DND-41 (cell line): Measurements from ENCODE around the gene SNRPF.

ENCODE experiments used
- ATAC-seq: fragments of 200-7000 bp; cut with Tn5 transposase; 3 replicates; pipeline ENCODE4 v1.9.1; 2021; ENCODE audit warnings: low read depth; ENCODE audit not compliant: insufficient read depth
- DNase-seq: peaks from one replicate; pipeline ENCODE4 v3.0.0-alpha.2; 2020
- H2AFZ ChIP-seq: 2 replicates; pipeline ENCODE4 v1.6.0; 2012; ENCODE audit warnings: low read depth, low read length
- H3K27ac ChIP-seq: 2 replicates; pipeline ENCODE4 v1.5.1; 2012; ENCODE audit warnings: low read length, inconsistent platforms
- H3K27me3 ChIP-seq: fragments of 200-600 bp; sonication (generic); 2 replicates; pipeline ENCODE4 v1.6.0; 2012; ENCODE audit warnings: low read length, mild to moderate bottlenecking, inconsistent platforms; ENCODE audit not compliant: insufficient read depth, poor library complexity
- H3K36me3 ChIP-seq: 2 replicates; pipeline ENCODE4 v1.5.1; 2012; ENCODE audit warnings: low read length, inconsistent platforms; ENCODE audit not compliant: insufficient read depth
- H3K4me1 ChIP-seq: 2 replicates; pipeline ENCODE4 v1.5.1; 2012; ENCODE audit warnings: mild to moderate bottlenecking, low read length; ENCODE audit not compliant: insufficient read depth
- H3K4me2 ChIP-seq: 2 replicates; pipeline ENCODE4 v1.6.0; 2012; ENCODE audit warnings: mild to moderate bottlenecking, moderate library complexity, low read length, inconsistent platforms; ENCODE audit not compliant: insufficient read depth
- H3K4me3 ChIP-seq, 2 experiments: fragments of 200-600 bp in 1 of 2; shearing (Covaris generic) in 1 of 2; 2 replicates each; pipeline ENCODE4 v1.5.1; 2012 to 2016; ENCODE audit warnings: inconsistent platforms in 2 of 2, low read length in 2 of 2, mild to moderate bottlenecking in 2 of 2, low read depth in 1 of 2, moderate library complexity in 1 of 2
- H3K79me2 ChIP-seq: 2 replicates; pipeline ENCODE4 v1.6.0; 2012; ENCODE audit warnings: low read length, inconsistent platforms; ENCODE audit not compliant: insufficient read depth
- H3K9ac ChIP-seq: 2 replicates; pipeline ENCODE4 v1.6.0; 2012; ENCODE audit warnings: low read depth, mild to moderate bottlenecking, inconsistent platforms, low read length, moderate library complexity
- H3K9me3 ChIP-seq: 2 replicates; pipeline ENCODE4 v1.5.1; 2012; ENCODE audit warnings: low read length, moderate library complexity, mild to moderate bottlenecking, inconsistent platforms; ENCODE audit not compliant: insufficient read depth, severe bottlenecking
- H4K20me1 ChIP-seq: 2 replicates; pipeline ENCODE4 v1.6.0; 2012; ENCODE audit warnings: low read length; ENCODE audit not compliant: insufficient read depth
- EZH2 ChIP-seq: IDR thresholded peaks from 3 replicates; pipeline ENCODE4 v1.6.1; 2012; ENCODE audit warnings: borderline replicate concordance, low read depth, mild to moderate bottlenecking, moderate library complexity, low read length, inconsistent platforms; ENCODE audit not compliant: severe bottlenecking
- TF ChIP-seq, protein P1 (sequence below): IDR thresholded peaks from 2 replicates; pipeline ENCODE4 v1.5.1; 2012; ENCODE audit warnings: borderline replicate concordance, low read length, moderate library complexity, mild to moderate bottlenecking; ENCODE audit not compliant: poor library complexity, severe bottlenecking; ENCODE audit errors: extremely low read depth

The SNRPF gene

DNA sequence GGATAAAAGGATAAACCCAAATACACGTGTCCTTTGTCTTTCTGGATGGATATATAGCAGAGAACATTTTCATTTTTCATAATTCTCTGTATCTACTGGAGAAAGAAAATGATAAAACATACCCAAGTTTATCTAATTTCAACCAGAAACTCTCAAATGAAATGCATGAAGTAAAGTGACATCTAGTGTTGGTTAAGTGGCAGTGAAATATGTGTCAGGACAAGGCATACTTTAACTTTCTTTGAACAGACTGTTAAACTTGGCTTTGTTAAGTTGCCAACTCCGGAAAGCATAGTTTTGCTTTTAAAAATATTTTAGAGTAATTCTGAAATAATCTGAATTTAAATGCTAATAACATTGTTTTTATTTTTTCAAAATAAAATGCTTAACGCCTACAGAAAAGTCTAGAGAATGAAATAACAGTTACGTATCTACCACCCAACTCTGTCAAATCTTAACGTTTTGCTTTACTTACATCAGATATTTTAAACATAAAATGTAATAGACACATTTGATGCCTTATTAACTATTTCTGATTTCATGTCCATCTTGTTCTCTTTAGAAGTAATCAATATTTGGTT is 43.0 kb upstream of the SNRPF start:
- H3K79me2 ChIP-seq, result no peaks in the 10 kb centered on the region
- DNase-seq, result no peak
- H3K4me1 ChIP-seq, result no peaks in the 10 kb centered on the region
- H3K27ac ChIP-seq, result no peak overlapping the region
- H3K9me3 ChIP-seq, result no peaks in the 10 kb centered on the region
- no peak overlapping the region for H2AFZ ChIP-seq
- no peak for TF ChIP-seq EZH2
- TF ChIP-seq, protein P1, sequence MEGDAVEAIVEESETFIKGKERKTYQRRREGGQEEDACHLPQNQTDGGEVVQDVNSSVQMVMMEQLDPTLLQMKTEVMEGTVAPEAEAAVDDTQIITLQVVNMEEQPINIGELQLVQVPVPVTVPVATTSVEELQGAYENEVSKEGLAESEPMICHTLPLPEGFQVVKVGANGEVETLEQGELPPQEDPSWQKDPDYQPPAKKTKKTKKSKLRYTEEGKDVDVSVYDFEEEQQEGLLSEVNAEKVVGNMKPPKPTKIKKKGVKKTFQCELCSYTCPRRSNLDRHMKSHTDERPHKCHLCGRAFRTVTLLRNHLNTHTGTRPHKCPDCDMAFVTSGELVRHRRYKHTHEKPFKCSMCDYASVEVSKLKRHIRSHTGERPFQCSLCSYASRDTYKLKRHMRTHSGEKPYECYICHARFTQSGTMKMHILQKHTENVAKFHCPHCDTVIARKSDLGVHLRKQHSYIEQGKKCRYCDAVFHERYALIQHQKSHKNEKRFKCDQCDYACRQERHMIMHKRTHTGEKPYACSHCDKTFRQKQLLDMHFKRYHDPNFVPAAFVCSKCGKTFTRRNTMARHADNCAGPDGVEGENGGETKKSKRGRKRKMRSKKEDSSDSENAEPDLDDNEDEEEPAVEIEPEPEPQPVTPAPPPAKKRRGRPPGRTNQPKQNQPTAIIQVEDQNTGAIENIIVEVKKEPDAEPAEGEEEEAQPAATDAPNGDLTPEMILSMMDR, result peak; percentile 79
- no peak overlapping the region for H3K4me2 ChIP-seq
- peaks cover 3% of the 10 kb centered on the region for H3K27me3 ChIP-seq
- no peak overlapping the region for H3K4me3 ChIP-seq
- no peak overlapping the region for H3K9ac ChIP-seq
- no peaks in the 10 kb centered on the region for H3K36me3 ChIP-seq
- H4K20me1 ChIP-seq, result no peaks in the 10 kb centered on the region
- peak; percentile 52; the same call in 1 of the 3 replicates for ATAC-seq

DNA sequence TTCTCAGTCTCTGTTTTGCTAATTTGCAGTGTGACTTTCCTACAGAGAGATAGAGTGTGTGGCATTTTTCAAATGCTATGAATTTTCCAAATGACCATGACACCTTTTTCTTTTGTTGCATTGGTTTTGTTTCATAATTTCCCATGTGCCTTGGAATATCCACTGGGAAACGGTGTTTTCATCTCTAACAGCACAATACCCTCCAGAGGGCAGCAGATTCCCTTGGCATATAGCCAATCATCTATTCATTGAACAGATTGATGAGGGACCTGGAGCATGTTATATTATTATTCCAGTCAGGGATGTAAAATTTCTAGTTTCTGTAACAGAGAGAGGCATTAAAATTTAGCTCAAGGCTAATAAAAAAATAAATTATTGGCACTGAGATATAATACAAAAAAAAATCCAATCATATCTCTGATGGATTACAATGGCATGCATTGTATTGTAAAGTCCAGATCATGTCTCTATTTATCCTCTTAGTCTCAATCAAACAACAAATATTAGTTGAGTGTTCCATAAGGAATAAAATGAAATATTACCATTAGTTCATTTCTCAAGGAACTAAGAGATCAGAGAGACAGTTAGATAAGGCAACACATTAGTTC is 38.6 kb upstream of the SNRPF start:
- Histone ChIP-seq H3K9ac (no peak overlapping the region), H3K4me3 (no peak overlapping the region), H3K4me1 (no peaks in the 10 kb centered on the region), H3K27me3 (no peaks in the 10 kb centered on the region), H3K36me3 (no peaks in the 10 kb centered on the region), H2AFZ (no peak overlapping the region), H3K79me2 (no peaks in the 10 kb centered on the region), H3K4me2 (no peak overlapping the region), H3K27ac (no peak overlapping the region), H4K20me1 (no peaks in the 10 kb centered on the region), H3K9me3 (no peaks in the 10 kb centered on the region)
- ATAC-seq (no peak), DNase-seq (no peak)
- TF ChIP-seq, protein P1, result peak; percentile 35
- TF ChIP-seq EZH2, result no peak

GRCh38 chr12:95829395-95829794 is 29.4 kb upstream of the SNRPF start:
- Histone ChIP-seq H3K79me2 (no peaks in the 10 kb centered on the region), H3K4me3 (no peak overlapping the region), H3K4me1 (no peaks in the 10 kb centered on the region), H3K36me3 (no peaks in the 10 kb centered on the region), H2AFZ (no peak overlapping the region), H3K9ac (no peak overlapping the region), H3K27ac (no peak overlapping the region), H3K9me3 (no peaks in the 10 kb centered on the region), H3K27me3 (no peaks in the 10 kb centered on the region), H4K20me1 (no peaks in the 10 kb centered on the region), H3K4me2 (no peak overlapping the region)
- ATAC-seq (no peak), DNase-seq (no peak)
- TF ChIP-seq, protein P1, result no peak
- TF ChIP-seq EZH2, result no peak
